Gastroesophageal sphincter (tissue), 4 donors: ENCODE data around the gene TOP1. TPM values are rescaled to one million over a fixed set of nuclear protein-coding genes. Genes with fewer than 3 reads are reported as not detected.

Source experiments
- ATAC-seq: fragments of 150-250 bp; one replicate; pipeline ENCODE4 v1.9.1; 2016; ENCODE audit warnings: mild to moderate bottlenecking, moderate library complexity
- H3K27ac ChIP-seq, 4 donors: fragments of 200-600 bp; sonication (generic) in 3 of 4; 1 replicate in 3 of 4; 2 replicates in 1 of 4; pipeline ENCODE4 v1.5.1; 2016 to 2019
- H3K27me3 ChIP-seq: fragments of 200-600 bp; sonication (generic); one replicate; pipeline ENCODE4 v1.5.1; 2019
- H3K36me3 ChIP-seq, 2 donors: fragments of 200-600 bp; sonication (generic); one replicate each; pipeline ENCODE4 v1.5.1; 2019; ENCODE audit warnings: control low read depth in 1 of 2
- H3K4me1 ChIP-seq, 3 donors: fragments of 200-600 bp; sonication (generic); 1 replicate in 2 of 3; 2 replicates in 1 of 3; pipeline ENCODE4 v1.5.1; 2016 to 2019; ENCODE audit warnings: control low read depth in 2 of 3
- H3K4me3 ChIP-seq, 2 donors: fragments of 200-600 bp; sonication (generic); one replicate each; pipeline ENCODE4 v1.5.1; 2019; ENCODE audit warnings: mild to moderate bottlenecking in 1 of 2, moderate library complexity in 1 of 2
- H3K9me3 ChIP-seq, 3 donors: fragments of 200-600 bp; sonication (generic); one replicate each; pipeline ENCODE4 v1.5.1; 2017 to 2019; ENCODE audit warnings: control low read depth in 2 of 3
- POLR2AphosphoS5 ChIP-seq: sonication (generic); formaldehyde crosslinking; IDR thresholded peaks from one replicate; pipeline ENCODE4 v1.6.1; 2017; ENCODE audit warnings: antibody characterized with exemption
- WGBS, 2 donors: methylation state at CpG; one replicate each; pipeline ENCODE4 v1.1.5; 2018; ENCODE audit warnings: low coverage in 1 of 2; 5-methylcytosine and 5-hydroxymethylcytosine counted together
- small RNA-seq, 4 donors: library from RNA; depleted of rRNA; stranded (forward); fragments of <200 nt; gene quantifications; one replicate each; pipeline ENCODE3, GENCODE V24; 2016
- total RNA-seq, 4 donors: library from RNA; depleted of rRNA; stranded (reverse); fragments of >200 nt; gene quantifications; one replicate each; pipeline ENCODE4 v1.1.0, GENCODE V29; 2016

The TOP1 gene
- total RNA-seq, 4 donors from 2014 or later: 22.0 to 31.6 (median 28.8) TPM

DNA sequence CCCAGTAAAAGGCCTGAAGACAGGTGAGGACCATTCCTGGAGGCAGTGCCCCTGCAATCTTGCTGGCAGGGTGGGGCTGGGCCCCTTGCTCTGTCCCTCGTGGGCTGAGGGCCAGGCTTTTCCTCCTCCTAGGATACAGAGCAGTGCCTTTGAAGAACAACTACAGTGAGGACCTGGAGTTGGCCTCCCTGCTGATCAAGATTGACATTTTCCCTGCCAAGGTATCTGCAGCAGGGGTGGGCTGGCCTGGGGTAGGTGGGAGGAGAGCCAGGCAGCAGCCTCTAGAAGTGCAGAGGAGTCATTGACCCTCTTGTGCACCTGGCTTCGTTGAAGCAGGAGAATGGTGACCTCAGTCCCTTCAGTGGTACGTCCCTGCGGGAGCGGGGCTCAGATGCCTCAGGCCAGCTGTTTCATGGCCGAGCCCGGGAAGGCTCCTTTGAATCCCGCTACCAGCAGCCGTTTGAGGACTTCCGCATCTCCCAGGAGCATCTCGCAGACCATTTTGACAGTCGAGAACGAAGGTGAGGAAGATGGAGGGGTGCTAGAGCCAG, 145.2 kb downstream of the TOP1 start:
- whole genome bisulfite sequencing, 2 donors: 100% methylated on average over 2 of the region's 13 CpGs; no CpG with 5 or more reads in 1 of the 2 donors
- peaks cover 0 to 62% of the 10 kb centered on the region in 2 donors for H3K36me3 ChIP-seq

More for the DNA sequence above, 145.2 kb downstream of the TOP1 start:
- H3K27ac ChIP-seq: peak overlapping the region; percentile 29 to 90 (median 84)
- H3K9me3 ChIP-seq: no peaks in the 10 kb centered on the region
- H3K27me3 ChIP-seq: no peaks in the 10 kb centered on the region
- H3K4me1 ChIP-seq: peaks cover 18 to 84% (median 63%) of the 10 kb centered on the region in 3 donors
- no peak overlapping the region for H3K4me3 ChIP-seq
- TF ChIP-seq POLR2AphosphoS5: no peak
- ATAC-seq: no peak

Small RNAs within 50 kb of the gene (small RNA-seq; reads per million reads assigned to genes)
- gene MIR6871 (0 reads per million in 4 donors), gene RNU2-52P (0.09 to 0.38 (median 0.32) reads per million in 4 donors)

Other genes with a start within 250 kb of the TOP1 start
- 100 to 1,000 TPM in 2 of 4 donors, 10 to 100 TPM in 2; 42.3 to 173 (median 94.7) TPM for gene PLCG1, start 108.7 kb downstream of the TOP1 start, total RNA-seq